RPMI8226 (cell line): ENCODE results near the gene CAMK1.

ENCODE experiments used
- DNase-seq: peaks from one replicate; pipeline ENCODE4 v3.0.0-alpha.2; 2015

The CAMK1 gene

GRCh38 chr3:9732080-9732739, 37.5 kb downstream of the CAMK1 start:
- DNase-seq = peak; percentile 13

GRCh38 chr3:9731206-9732079, 38.3 kb downstream of the CAMK1 start, which contains the start of gene BRPF1:
BRPF1 (plus strand) TSS chr3:9731735; CDS start chr3:9734141, 2,406 bp downstream.
- peak; percentile 99 for DNase-seq

GRCh38 chr3:9730657-9731205, 39.0 kb downstream of the CAMK1 start:
- DNase-seq = no peak

GRCh38 chr3:9729419-9729818, 40.3 kb downstream of the CAMK1 start:
- no peak for DNase-seq

- no peak for DNase-seq
Observed at GRCh38 chr3:9727743-9728142, 42.0 kb downstream of the CAMK1 start.

GRCh38 chr3:9727041-9727595, 42.6 kb downstream of the CAMK1 start:
- peak; percentile 61 for DNase-seq

GRCh38 chr3:9725775-9726515, 43.8 kb downstream of the CAMK1 start:
- no peak for DNase-seq

GRCh38 chr3:9721700-9722060, 48.1 kb downstream of the CAMK1 start:
- no peak for DNase-seq

- DNase-seq = no peak
Observed at GRCh38 chr3:9721015-9721699, 48.6 kb downstream of the CAMK1 start.

- DNase-seq = no peak
Observed at GRCh38 chr3:9718118-9718517, 51.6 kb downstream of the CAMK1 start.

GRCh38 chr3:9717563-9717962, 52.2 kb downstream of the CAMK1 start:
- DNase-seq = no peak

- DNase-seq = no peak
Observed at GRCh38 chr3:9716801-9717555, 52.8 kb downstream of the CAMK1 start.

- DNase-seq = peak; percentile 30
Observed at GRCh38 chr3:9715764-9716437, 53.8 kb downstream of the CAMK1 start.

GRCh38 chr3:9715136-9715535, 54.6 kb downstream of the CAMK1 start:
- peak; percentile 19 for DNase-seq

- DNase-seq = no peak
Observed at GRCh38 chr3:9713142-9713541, 56.6 kb downstream of the CAMK1 start.

- no peak for DNase-seq
Observed at GRCh38 chr3:9712415-9712814, 57.3 kb downstream of the CAMK1 start.

- DNase-seq = no peak
Observed at GRCh38 chr3:9710174-9710739, 59.5 kb downstream of the CAMK1 start.
